Measurements from ENCODE around the gene DNAH10. TPM values are rescaled to one million over a fixed set of nuclear protein-coding genes. Genes with fewer than 3 reads are reported as not detected.

DNAH10 gene
- total RNA-seq (2014; rRNA removed; shearing (Covaris generic)) = 0.03 and 0.05 TPM in 2 replicates
- polyA plus RNA-seq (2014; cell fraction: nucleus; rRNA removed) = not detected in 2 replicates

GRCh38 chr12:123761841-123762714, at the start of gene DNAH10:
TSS of gene DNAH10 (plus strand) at chr12:123762301. CDS start at chr12:123762337, 36 bp downstream.
- no peak for DNase-seq (ENCODE audit: extremely low read depth, low read depth)

DNA sequence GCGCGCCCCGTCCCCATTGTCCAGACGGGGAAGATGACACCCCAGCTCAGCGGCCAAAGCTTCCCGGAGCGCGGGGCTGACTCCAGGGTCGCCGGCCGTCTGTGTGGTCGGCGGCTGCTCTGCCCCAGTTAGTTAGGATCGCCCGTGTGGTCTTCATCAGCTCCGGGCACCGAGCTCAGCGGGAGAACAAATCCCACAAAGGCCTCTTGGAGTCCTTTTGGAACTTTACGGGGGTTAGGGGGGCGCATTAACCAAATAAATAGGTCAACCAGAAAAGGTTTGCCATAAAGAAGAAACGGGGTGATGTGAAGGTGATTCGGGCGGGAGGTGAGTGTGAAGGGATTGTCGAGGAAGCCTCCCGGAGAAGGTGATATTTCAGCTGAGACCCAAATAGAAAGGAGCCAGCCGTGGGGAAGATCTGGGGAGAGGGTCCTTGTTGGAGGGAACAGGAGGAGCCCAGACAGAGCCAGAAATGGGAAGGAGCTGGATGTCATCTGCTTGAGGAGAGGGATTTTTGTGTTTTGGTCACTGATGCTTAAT, 49.3 kb upstream of the DNAH10 start:
- DNase-seq (ENCODE audit: extremely low read depth, low read depth) = no peak

DNA sequence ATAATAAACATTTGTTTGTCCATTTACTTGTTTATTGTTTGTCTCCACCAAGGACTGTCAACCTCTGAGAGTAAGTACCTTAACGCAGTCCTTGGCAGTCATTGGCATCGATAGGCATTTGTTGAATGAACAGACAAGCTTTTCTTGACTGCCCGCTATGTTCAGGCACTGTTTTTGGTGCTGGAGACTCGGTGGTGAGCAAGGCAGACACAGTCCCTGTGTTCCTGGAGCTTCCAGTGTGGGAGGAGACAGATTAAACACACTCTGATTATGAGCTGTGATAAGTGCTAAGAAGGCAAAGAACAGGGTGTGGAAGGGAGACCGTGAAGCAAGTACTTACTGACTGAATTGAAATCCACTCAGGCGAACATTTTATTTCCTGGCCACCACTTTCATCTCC, 48.7 kb upstream of the DNAH10 start:
- no peak for DNase-seq (ENCODE audit: extremely low read depth, low read depth)

- no peak for DNase-seq (ENCODE audit: extremely low read depth, low read depth)
Measured at GRCh38 chr12:123713823-123714585, 48.1 kb upstream of the DNAH10 start.

GRCh38 chr12:123715195-123715594, 46.9 kb upstream of the DNAH10 start:
- no peak for DNase-seq (ENCODE audit: extremely low read depth, low read depth)

GRCh38 chr12:123717350-123717749, 44.8 kb upstream of the DNAH10 start:
- no peak for DNase-seq (ENCODE audit: extremely low read depth, low read depth)

DNA sequence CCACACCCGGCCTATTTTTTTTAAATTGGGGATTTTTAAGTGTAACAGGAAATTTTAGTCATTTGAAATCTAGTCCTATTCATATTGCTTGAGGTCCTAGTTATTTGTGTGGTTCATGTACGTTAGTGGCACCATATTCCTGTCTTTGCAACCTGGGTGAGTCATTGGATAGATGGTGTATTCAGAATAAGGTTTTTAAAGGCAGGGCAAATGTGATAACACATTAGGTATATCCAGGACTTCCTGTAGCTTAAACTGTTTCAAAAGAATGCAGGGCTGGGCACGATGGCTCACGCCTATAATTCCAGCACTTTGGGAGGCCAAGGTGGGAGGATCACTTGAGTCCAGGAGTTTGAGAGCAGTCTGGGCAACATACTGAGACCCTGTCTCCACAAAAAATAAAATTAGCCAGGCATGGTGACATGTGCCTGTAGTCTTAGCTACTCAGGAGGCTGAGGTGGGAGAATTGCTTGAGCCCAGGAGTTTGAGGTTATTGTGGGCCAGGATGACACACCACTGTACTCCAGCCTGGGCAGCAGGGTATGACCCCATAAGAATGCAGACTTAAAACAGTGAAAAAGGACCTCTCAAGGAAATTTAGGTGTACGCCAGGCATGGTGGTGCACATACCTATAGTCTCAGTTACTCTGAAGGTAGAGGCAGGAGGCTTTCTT, 41.8 kb upstream of the DNAH10 start:
- no peak for DNase-seq (ENCODE audit: extremely low read depth, low read depth)

DNA sequence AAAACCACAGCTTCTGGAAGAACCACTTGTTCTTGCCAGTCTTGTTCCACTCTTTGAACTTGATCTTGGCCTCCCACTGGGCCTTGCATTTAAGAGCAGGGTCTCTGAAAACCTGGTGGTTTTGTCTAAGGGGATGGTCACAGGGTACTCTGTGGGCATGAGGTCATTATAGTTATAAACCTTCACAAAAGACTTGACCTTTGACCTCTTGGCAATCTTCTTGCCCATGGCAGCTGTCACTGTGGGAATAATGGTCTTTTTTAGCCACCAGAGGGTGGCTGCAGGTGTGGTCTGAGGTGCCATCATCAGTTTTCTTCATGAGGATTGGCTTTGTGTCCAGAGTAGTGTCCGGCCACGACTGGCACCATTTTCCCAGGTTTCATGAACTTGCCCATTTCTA, 40.9 kb upstream of the DNAH10 start:
- no peak for DNase-seq (ENCODE audit: extremely low read depth, low read depth)

DNA sequence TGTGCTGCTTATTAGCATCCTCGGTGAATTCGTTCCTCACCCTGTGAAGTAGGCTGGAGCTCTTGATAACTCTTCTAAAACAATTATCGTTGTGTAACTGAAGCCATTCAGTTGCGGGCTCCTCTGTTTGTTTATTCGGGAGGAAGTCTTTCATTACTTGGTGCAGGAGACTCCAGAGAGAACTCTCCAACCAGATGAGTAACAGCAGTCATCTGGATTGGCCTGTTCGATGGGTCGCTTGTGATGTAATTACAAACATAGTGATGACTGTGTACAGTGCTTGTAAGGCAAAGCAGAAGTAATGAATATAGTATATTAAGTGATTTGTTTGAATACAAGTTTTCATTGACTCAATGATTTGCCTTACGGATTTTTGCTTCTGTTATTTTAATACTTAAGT, 39.1 kb upstream of the DNAH10 start:
- no peak for DNase-seq (ENCODE audit: extremely low read depth, low read depth)

GRCh38 chr12:123723765-123724164, 38.3 kb upstream of the DNAH10 start:
- DNase-seq (ENCODE audit: extremely low read depth, low read depth) = no peak

- DNase-seq (ENCODE audit: extremely low read depth, low read depth) = no peak
Measured at GRCh38 chr12:123726244-123726643, 35.9 kb upstream of the DNAH10 start.

DNA sequence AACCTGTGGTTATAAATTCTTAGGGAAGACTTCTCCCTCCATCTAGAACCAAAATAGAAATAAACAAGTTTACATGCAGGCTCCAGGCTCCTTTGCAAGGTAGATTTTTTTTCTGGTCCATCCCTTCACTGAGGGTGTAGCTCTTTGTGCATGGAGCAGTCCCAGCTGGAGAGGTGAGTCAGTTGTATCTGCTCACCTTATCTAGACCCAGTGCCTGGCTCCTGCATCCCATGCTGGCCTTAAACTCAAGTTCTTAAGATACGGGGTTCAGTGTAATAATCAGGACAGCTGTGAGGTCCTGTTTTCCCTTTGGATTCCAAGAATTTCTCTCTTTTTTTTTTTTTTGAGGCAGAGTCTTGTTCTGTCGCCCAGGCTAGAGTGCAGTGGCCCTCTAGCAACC, 35.1 kb upstream of the DNAH10 start:
- no peak for DNase-seq (ENCODE audit: extremely low read depth, low read depth)

DNA sequence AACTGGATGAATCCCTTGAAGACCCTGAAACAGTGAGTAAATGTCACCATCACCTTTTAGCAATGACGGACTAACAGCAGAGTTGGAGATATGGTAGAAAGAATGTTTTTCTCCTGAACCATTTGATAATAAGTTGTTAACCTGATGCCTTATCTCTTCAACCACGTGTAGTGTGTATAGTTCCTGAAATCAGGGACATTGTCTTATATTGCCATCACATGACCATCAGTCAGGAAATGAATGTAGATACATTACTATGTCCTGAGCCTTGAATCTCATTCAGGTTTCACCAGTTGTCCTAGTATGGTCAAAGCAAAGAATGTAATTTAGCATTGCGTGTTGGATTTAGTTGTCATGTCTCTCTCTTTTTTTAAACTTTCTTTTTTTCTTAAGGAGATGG, 34.2 kb upstream of the DNAH10 start:
- DNase-seq (ENCODE audit: extremely low read depth, low read depth) = no peak

GRCh38 chr12:123731596-123731995, 30.5 kb upstream of the DNAH10 start:
- DNase-seq (ENCODE audit: extremely low read depth, low read depth) = no peak

DNA sequence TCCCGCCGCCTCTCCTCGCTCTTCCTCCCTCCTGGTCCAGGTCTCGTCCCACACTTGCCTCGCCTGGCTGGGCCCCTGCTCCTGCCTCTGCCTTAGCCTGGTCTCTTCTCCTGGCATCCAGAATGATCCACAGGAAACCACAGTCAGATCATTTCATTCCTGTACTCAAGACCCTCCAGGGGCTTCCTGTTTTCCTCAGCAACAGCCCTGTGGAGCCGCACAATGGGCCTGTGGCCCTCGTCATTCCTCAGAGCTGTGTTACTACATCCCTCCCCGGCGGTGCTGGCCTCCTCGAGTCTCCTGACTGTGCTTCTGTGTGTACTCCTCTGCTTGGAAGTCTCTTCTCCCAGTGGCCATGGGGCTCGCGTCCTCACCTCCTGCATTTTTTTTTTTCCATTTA, 29.9 kb upstream of the DNAH10 start:
- no peak for DNase-seq (ENCODE audit: extremely low read depth, low read depth)

GRCh38 chr12:123733229-123733628, 28.9 kb upstream of the DNAH10 start:
- DNase-seq (ENCODE audit: extremely low read depth, low read depth) = no peak

DNA sequence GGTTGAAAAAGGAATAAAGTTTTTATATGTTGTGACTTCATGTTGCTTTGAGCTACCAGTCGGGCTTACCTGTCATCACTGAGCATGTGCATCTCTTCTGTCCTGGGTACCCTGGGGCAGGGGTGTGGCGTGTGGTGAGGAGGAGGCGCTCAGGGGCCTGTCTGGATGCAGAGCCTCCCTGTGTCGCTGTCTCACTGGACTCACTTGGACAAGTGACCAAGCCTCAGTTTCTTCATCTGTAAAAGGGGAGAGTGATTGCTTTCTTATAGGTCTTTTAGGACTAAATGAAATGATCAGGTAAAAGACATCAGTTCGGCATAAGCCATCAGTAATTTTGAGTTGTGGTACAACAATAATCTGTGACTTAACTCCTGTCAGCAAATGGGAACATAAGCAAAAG, 27.8 kb upstream of the DNAH10 start:
- no peak for DNase-seq (ENCODE audit: extremely low read depth, low read depth)

DNA sequence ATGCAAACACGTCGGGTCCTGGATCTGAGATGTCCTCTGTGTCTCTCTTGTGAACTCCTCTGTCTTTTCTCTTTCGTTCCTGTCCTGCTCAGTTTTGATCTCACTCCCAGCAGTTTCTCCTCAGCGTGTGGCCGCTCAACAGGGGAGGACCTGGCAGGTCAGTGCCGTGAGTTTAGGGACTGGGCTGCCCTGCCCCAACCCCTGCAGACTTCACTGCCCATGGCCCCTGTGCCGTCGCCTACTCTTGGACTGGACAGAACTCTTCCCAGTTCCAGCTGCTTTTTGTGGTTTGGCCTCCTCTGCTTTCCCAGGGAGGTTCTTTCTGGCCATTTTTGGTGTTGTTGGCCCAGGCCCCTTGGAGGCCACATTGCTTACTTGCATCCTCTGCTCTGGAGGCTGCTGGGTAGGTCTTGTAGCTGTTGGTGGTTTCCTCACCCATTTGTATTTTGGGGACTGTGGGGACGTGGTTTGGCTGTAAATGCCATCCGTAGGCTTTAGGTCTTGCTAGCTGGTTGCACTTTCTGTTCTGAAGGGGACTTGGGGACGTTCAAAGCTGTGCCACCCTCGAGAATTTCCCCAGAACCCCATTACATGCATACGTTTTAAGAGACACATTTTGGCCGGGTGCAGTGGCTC, 20.0 kb upstream of the DNAH10 start:
- DNase-seq (ENCODE audit: extremely low read depth, low read depth) = no peak

- DNase-seq (ENCODE audit: extremely low read depth, low read depth) = no peak
Measured at GRCh38 chr12:123743002-123743401, 19.1 kb upstream of the DNAH10 start.

DNA sequence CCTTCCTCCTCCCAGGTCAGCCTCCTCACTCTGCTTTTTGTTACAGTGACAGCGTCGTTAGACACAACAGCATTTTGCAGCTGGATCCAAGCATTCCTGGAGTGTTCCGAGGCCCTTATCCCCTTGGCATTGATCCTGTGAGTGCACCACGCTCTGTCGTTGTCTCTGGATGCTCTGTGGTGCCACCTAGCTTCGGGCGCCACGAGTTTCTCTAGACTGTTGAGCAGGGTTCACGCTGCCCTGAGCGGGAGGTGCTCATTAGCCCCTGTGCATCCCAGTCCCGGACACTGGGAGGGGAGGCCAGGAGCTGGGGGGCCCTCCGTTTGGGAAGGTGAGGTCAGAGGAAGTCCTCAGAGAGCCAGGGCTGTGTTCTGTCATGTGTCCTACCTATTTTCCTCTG, 17.3 kb upstream of the DNAH10 start:
- no peak for DNase-seq (ENCODE audit: extremely low read depth, low read depth)
